Activated CD4-positive, alpha-beta T cell treated with anti-CD3 and anti-CD28 coated beads, Interleukin-2, amount 10 ng/mL, durations not matched to agents 24 days and 14 days (primary cell): ENCODE measurements around the gene REV3L. TPM values are rescaled to one million over a fixed set of nuclear protein-coding genes. Genes with fewer than 3 reads are reported as not detected.

Source experiments
- DNase-seq: peaks from one replicate; pipeline ENCODE4 v3.0.0; 2022
- H3K27ac Mint-ChIP-seq: one replicate; pipeline ENCODE4 v1.8.0; 2022; ENCODE audit warnings: mild to moderate bottlenecking, mixed read lengths
- H3K27me3 Mint-ChIP-seq: one replicate; pipeline ENCODE4 v1.8.0; 2022; ENCODE audit warnings: mixed read lengths
- H3K36me3 Mint-ChIP-seq: one replicate; pipeline ENCODE4 v1.8.0; 2022; ENCODE audit warnings: low read depth, mild to moderate bottlenecking, mixed read lengths
- H3K4me1 Mint-ChIP-seq: one replicate; pipeline ENCODE4 v1.8.0; 2021; ENCODE audit warnings: mixed read lengths
- H3K4me3 Mint-ChIP-seq: one replicate; pipeline ENCODE4 v1.8.0; 2022; ENCODE audit warnings: mild to moderate bottlenecking, moderate library complexity, mixed read lengths
- H3K9me3 Mint-ChIP-seq: one replicate; pipeline ENCODE4 v1.8.0; 2021; ENCODE audit warnings: mixed read lengths
- intact Hi-C: fragments of 100-400 bp; cut with micrococcal nuclease; formaldehyde crosslinking; loops from one replicate; pipeline ENCODE4 v1.15.1; 2023
- total RNA-seq: library from RNA; stranded (reverse); gene quantifications from 2 replicates; pipeline ENCODE4 v1.2.3, GENCODE V29; 2022

The REV3L gene
- total RNA-seq, 1 donor from 2014 or later, result 20.8 TPM

DNA sequence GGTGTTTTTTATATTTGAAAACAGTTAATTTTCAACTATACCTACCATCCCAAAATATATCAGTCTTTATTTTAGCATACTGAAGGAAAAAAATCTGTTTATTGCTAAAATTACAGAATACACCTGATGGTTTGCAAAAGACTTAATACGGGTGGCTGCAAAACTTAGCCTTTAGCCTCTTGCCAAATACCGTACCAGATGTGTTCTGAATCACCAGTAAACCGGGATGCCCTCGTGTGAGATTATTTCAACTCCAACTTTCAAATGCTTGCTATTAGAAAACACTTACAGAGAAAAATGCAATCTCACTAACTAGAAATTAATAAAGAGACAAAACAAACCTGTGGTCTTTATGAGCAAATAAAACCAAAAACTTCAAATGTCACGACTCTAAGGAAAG is 36.0 kb downstream of the REV3L start:
- no peaks in the 10 kb centered on the region for H3K27me3 Mint-ChIP-seq
- H3K27ac Mint-ChIP-seq, result no peak overlapping the region
- no peak overlapping the region for H3K4me3 Mint-ChIP-seq

DNA sequence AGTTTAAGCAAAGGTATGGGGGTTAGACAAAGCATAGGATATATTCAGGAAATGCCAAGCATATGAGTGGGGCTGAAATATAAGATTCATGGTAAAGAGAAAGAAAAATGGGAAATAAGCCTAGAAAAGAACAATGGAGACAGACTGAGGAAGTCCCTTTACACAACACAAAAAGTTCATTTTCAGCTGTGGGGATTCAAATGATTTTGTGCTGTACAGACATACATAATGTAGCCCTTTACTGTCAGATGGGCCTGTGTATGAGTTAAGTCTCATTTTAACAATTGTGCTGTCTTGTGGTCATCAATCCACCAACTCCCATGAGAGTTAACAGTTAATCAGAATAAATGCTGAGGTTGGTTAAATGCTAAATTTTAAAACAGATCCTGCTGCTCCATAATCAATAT is 37.2 kb downstream of the REV3L start:
- no peaks in the 10 kb centered on the region for H3K9me3 Mint-ChIP-seq
- H3K4me1 Mint-ChIP-seq, result peaks cover 10% of the 10 kb centered on the region
- peaks cover 3% of the 10 kb centered on the region for H3K36me3 Mint-ChIP-seq
- H3K27ac Mint-ChIP-seq, result no peak overlapping the region
- intact Hi-C loops, result no loop called here
- no peak overlapping the region for H3K4me3 Mint-ChIP-seq
- H3K27me3 Mint-ChIP-seq, result no peaks in the 10 kb centered on the region
- DNase-seq, result no peak

More for the DNA sequence above, 36.0 kb downstream of the REV3L start:
- no peaks in the 10 kb centered on the region for H3K9me3 Mint-ChIP-seq
- H3K4me1 Mint-ChIP-seq, result peaks cover 6% of the 10 kb centered on the region
- intact Hi-C loops, result no loop called here
- DNase-seq, result no peak
- H3K36me3 Mint-ChIP-seq, result peaks cover 5% of the 10 kb centered on the region

DNA sequence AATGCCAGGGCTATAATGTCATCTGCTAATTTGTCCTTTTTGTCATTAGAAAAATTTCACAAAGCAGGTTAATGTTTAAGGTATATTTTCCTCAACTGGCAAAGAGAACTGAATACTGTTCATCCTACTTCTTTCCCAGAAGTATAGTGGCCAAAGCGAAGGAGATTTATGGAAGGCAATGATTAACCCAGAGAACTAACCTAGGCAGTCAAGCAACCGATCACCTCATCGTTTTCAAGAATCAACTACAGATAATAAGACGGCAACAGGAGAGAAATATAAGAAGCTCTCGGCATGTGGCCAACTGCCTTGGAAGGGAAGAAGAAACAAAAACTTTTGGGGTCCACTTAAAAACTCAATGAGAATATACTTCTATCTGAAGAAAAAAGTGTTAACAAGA is 38.2 kb downstream of the REV3L start:
- intact Hi-C loops, result loop anchor here (5.0 kb wide), 1 partner anchor 873 kb away; no protein-coding TSS in a partner anchor
- no peak for DNase-seq
- H3K27ac Mint-ChIP-seq, result no peak overlapping the region
- H3K27me3 Mint-ChIP-seq, result no peaks in the 10 kb centered on the region
- H3K4me3 Mint-ChIP-seq, result no peak overlapping the region
- H3K4me1 Mint-ChIP-seq, result peaks cover 8% of the 10 kb centered on the region
- H3K9me3 Mint-ChIP-seq, result no peaks in the 10 kb centered on the region
- peaks cover 3% of the 10 kb centered on the region for H3K36me3 Mint-ChIP-seq

DNA sequence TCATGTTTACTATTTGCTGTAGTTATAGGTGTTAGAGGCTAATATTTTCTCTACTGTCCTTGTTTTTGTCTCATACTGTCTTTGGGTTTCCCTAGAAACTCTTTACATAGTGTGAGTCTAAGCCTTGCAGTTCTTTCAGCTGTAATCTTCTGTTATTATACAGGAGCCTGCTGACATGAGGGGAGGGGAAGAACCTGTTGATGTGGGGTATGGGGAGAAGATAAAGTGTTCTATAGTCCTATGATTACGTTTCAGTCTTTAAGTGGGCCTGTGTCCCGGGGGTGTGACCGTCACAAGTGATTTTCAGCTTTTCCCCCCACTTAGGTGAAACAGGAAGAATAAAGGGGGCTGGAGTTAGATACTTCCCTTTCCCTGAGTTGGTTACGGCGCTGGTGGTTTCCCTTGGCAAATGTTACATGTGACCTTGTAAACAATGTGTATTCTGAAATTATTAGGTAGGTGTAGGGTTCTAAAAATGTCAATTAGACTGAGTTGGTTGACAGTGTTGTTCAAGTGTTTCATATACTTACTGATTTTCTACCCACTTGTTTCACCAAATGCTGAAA is 41.3 kb downstream of the REV3L start:
- H3K4me1 Mint-ChIP-seq, result peaks cover 8% of the 10 kb centered on the region
- no peaks in the 10 kb centered on the region for H3K27me3 Mint-ChIP-seq
- intact Hi-C loops, result loop anchor here (5.0 kb wide), 1 partner anchor 876 kb away; no protein-coding TSS in a partner anchor
- H3K36me3 Mint-ChIP-seq, result peaks cover 2% of the 10 kb centered on the region
- H3K4me3 Mint-ChIP-seq, result no peak overlapping the region
- DNase-seq, result no peak
- H3K9me3 Mint-ChIP-seq, result no peaks in the 10 kb centered on the region
- no peak overlapping the region for H3K27ac Mint-ChIP-seq

DNA sequence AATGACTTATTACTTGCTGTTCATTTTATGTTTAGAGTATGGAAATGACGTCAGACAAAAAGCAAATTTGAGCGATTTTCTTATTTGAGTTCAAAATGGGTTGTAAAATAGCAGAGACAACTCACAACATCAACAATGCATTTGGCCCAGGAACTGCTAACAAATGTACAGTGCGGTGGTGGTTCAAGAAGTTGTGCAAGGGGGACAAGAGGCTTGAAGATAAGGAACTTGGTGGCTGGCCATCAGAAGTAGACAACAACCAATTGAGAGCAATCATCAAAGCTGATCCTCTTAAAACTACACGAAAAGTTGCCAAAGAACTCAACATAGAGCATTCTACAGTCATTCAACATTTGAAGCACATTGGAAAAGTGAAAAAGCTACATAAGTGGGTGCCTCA is 43.8 kb downstream of the REV3L start:
- no peak for DNase-seq
- Mint-ChIP-seq H3K9me3 (peaks cover 3% of the 10 kb centered on the region), H3K4me3 (no peak overlapping the region), H3K36me3 (peaks cover 3% of the 10 kb centered on the region), H3K27me3 (no peaks in the 10 kb centered on the region), H3K27ac (no peak overlapping the region), H3K4me1 (peaks cover 22% of the 10 kb centered on the region)
- intact Hi-C loops, result loop anchor here (5.0 kb wide), 1 partner anchor 33 kb away; no protein-coding TSS in a partner anchor

DNA sequence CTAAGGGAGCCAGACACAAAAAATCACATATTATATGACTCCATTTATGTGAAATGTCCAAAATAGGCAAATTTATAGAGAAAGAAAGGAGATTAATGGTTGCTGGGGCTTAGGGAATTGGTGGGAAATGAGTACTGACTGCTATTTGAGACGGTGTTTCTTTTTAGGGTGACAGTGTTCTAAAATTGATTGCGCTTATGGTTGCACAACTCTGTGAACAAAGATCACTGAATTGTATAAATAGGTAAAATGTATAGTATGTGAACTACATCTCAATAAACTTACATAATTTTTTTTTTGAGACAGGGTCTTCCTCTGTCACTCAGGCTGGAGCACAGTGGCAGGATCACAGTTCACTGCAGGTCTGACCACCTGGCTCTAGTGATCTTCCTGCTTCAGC is 45.4 kb downstream of the REV3L start:
- Mint-ChIP-seq H3K4me3 (no peak overlapping the region), H3K4me1 (peaks cover 26% of the 10 kb centered on the region), H3K27me3 (no peaks in the 10 kb centered on the region), H3K9me3 (peaks cover 3% of the 10 kb centered on the region), H3K27ac (no peak overlapping the region), H3K36me3 (peaks cover 3% of the 10 kb centered on the region)
- intact Hi-C loops, result loop anchor here (5.0 kb wide), 1 partner anchor 35 kb away; no protein-coding TSS in a partner anchor
- no peak for DNase-seq

DNA sequence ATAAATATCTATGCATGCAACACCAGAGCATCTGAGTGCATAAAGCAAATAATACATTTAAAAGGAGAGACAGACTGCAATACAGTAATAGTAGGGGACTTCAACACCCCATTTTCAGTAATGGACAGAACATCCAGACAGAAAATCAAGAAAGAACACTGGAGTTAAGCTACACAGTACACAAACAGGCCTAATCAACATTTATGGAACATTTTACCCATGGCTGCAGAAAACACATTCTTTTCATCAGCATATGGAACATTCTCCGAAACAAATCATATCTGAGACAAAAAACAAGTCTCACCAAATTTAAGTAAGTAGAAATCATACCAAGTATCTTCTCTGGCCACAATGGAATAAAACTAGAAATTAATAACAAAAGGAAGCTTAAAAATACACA is 50.5 kb downstream of the REV3L start:
- intact Hi-C loops, result no loop called here
- no peak overlapping the region for H3K4me3 Mint-ChIP-seq
- DNase-seq, result no peak
- H3K27me3 Mint-ChIP-seq, result no peaks in the 10 kb centered on the region
- peaks cover 38% of the 10 kb centered on the region for H3K4me1 Mint-ChIP-seq
- no peak overlapping the region for H3K27ac Mint-ChIP-seq
- H3K36me3 Mint-ChIP-seq, result peaks cover 32% of the 10 kb centered on the region
- H3K9me3 Mint-ChIP-seq, result peaks cover 12% of the 10 kb centered on the region

DNA sequence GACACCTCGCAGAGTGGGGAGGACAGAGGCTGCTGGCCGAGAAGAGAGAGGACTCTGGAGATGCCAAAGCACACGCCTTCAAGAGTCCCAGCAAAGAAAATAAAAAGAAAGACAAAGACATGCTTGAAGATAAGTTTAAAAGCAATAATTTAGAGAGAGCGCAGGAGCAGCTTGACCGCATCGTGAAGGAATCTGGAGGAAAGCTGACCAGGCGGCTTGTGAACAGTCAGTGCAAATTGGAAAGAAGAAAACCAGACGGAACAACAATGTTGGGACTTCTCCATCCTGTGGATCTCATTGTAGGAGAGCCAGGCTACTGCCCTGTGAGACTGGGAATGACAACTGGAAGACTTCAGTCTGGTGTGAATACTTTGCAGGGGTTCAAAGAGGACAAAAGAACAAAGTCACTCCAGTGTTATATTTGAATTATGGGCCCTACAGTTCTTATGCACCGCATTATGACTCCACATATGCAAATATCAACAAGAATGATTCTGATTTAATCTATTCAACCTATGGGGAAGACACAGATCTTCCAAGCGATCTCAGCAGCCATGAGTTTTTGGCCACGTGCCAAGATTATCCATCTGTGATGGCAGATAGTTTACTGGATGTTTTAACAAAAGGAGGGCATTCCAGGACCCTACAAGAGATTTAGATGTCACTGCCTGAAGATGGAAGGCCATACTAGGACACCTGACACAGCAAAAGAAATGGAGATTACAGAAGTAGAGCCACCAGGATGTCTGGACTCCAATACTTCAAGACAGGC is 52.2 kb downstream of the REV3L start:
- Mint-ChIP-seq H3K4me3 (no peak overlapping the region), H3K4me1 (peaks cover 38% of the 10 kb centered on the region), H3K27me3 (no peaks in the 10 kb centered on the region), H3K9me3 (peaks cover 12% of the 10 kb centered on the region), H3K27ac (no peak overlapping the region), H3K36me3 (peaks cover 34% of the 10 kb centered on the region)
- intact Hi-C loops, result no loop called here
- no peak for DNase-seq

DNA sequence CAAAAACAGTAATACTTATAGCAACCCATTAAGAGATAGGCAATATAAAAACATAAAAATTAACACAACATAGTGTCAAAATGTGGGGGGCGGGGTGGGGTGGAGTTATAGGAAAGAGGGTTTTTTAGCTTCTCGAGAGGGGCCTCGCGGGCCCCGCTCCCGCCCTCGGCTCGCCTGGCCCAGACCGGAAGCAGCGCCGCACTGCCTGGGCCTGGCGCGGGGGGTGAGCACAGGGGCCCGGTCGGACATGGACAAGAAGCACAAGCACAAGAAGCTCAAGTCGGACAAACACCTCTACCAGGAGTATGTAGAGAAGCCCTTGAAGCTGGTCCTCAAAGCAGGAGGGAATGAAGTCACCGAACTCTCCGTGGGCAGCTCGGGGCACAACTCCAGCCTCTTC is 53.4 kb downstream of the REV3L start:
- H3K27me3 Mint-ChIP-seq, result no peaks in the 10 kb centered on the region
- H3K4me1 Mint-ChIP-seq, result peaks cover 32% of the 10 kb centered on the region
- peaks cover 10% of the 10 kb centered on the region for H3K9me3 Mint-ChIP-seq
- intact Hi-C loops, result no loop called here
- H3K27ac Mint-ChIP-seq, result no peak overlapping the region
- no peak for DNase-seq
- no peak overlapping the region for H3K4me3 Mint-ChIP-seq
- H3K36me3 Mint-ChIP-seq, result peaks cover 35% of the 10 kb centered on the region

DNA sequence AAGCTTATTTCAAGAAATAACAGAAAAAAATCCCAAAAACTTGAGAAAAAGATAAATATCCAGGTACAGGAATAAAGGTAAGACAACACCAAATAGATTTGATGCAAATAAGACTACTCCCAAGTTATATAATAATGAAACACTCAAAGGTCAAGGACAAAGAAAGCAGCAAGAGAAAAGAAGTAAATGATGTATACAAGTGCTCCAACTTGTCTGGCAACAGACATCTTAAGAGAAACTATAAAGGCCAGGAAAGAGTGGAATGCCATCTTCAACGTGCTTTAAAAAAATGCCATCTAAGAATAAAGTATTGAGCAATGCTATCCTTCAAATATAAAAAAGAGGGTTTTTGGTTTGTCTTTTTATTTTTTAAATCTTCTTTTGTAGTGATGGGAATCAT is 54.2 kb downstream of the REV3L start:
- peaks cover 38% of the 10 kb centered on the region for H3K4me1 Mint-ChIP-seq
- H3K36me3 Mint-ChIP-seq, result peaks cover 35% of the 10 kb centered on the region
- peaks cover 10% of the 10 kb centered on the region for H3K9me3 Mint-ChIP-seq
- H3K4me3 Mint-ChIP-seq, result no peak overlapping the region
- no peak overlapping the region for H3K27ac Mint-ChIP-seq
- intact Hi-C loops, result no loop called here
- no peak for DNase-seq
- no peaks in the 10 kb centered on the region for H3K27me3 Mint-ChIP-seq

DNA sequence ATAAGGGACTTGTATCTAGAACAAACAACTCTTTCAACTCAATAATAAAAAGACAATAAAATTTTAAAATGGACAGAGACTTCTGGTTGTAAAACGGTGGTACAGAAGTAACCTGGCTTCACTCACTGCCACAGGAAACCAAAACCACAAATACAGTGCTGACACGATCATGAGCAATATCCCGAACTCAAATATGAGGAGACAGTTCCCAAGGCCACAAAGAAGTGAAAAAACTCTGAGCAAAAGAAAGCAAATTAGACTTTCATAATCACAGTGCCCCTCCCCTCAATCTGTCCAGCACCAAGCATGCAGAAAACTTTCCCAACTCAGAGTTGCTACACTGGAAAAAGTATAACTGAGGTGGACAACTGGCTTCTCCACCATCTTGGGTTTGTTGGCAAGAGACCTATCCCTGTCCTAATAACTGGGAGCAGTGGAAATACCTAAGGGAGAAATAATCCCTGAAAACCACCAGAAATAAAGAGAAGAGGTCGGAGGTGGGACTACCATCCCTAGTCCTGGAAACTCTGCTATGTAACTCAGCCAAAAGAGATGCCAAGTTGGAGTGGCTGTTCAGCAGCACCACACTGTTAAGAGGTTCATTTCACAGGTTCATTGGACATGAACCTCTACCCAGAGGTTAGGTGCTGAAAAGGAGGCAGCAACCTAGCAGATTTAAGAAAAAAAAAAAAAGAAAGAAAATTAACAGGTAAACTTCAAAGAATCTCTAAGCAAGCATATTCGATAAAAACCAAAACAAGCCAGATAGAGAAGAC is 55.5 kb downstream of the REV3L start:
- Mint-ChIP-seq H3K36me3 (peaks cover 32% of the 10 kb centered on the region), H3K9me3 (peaks cover 10% of the 10 kb centered on the region), H3K27me3 (no peaks in the 10 kb centered on the region), H3K4me1 (peaks cover 41% of the 10 kb centered on the region), H3K27ac (peak overlapping the region; percentile 18), H3K4me3 (peak overlapping the region; percentile 68)
- intact Hi-C loops, result no loop called here
- DNase-seq, result peak; percentile 68

DNA sequence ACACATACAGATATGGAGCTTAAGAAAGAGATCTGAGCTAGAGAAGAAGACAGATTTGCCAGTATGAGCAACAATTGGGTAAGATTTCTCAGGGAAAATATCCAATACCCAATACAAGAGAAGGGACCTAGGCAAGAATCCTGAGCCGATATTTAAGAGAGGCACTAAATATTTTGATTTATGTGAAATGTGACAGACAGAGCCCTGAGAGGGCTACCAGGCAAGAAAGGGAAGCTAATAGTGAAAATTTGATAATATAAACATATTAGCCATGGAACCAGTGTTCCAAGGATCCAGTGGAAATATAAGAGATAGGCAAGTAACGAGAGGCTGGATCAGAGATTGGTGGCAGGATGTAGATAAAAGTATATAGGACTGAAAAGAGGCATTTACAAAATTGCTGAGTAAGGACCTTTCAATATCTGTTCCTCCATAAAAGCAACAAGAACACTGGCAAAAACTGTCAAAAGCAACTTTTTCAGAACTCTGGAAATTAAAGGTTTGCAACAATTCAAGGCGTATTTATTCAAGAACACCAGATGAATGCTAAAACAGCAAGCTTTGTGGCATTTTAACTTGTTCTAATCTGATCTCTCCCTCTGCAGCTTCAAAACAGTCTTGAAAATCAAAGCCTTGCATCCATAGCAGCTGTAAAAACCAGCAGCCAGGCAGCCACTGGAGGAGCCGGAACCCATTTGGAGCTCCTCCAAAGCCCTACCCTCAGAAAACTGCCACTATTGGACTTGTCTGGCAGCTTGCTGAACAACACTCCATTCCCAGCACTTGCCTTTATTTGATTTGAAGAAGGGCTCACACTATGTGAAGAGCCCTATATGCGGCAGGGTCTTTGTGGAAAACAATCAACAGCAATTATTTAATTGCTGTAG is 58.8 kb downstream of the REV3L start:
- H3K27ac Mint-ChIP-seq, result no peak overlapping the region
- DNase-seq, result no peak
- no peaks in the 10 kb centered on the region for H3K27me3 Mint-ChIP-seq
- H3K36me3 Mint-ChIP-seq, result peaks cover 14% of the 10 kb centered on the region
- H3K9me3 Mint-ChIP-seq, result peaks cover 9% of the 10 kb centered on the region
- intact Hi-C loops, result no loop called here
- no peak overlapping the region for H3K4me3 Mint-ChIP-seq
- peaks cover 23% of the 10 kb centered on the region for H3K4me1 Mint-ChIP-seq

DNA sequence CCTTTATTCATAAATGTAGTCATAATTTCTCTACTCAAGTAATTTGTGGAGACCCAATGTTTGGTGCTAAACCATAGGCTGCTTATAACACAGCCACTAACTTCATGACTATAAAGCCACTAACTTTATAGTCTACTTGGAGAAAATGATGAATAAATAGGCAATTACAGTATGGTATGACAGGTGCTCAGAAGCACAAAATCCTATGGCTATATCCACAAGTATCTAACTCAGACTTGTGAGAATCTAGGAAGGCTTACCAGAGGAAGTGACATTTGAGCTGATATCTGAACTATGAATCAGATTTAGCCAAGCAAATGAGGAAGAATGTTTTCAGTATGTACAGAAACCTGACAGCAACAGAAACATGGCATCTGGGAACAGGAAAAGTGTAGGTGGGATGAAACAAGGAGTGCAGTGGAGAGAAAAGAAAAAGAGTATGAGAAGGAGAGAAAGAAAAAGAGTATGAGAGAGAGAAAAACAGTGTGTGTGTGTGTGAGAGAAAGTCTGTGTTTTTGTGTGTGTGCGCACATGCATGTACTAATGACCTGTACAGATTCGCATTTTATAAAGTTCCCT is 59.9 kb downstream of the REV3L start:
- H3K27me3 Mint-ChIP-seq, result no peaks in the 10 kb centered on the region
- peaks cover 5% of the 10 kb centered on the region for H3K36me3 Mint-ChIP-seq
- no peak for DNase-seq
- no peak overlapping the region for H3K4me3 Mint-ChIP-seq
- no peak overlapping the region for H3K27ac Mint-ChIP-seq
- H3K4me1 Mint-ChIP-seq, result peaks cover 23% of the 10 kb centered on the region
- peaks cover 3% of the 10 kb centered on the region for H3K9me3 Mint-ChIP-seq
- intact Hi-C loops, result no loop called here
